Transverse colon (tissue), 4 donors: ENCODE results near the gene ENTPD5. TPM values are rescaled to one million over a fixed set of nuclear protein-coding genes. Genes with fewer than 3 reads are reported as not detected.

ENCODE experiments used
- DNase-seq: peaks from one replicate; pipeline ENCODE4 v3.0.0-alpha.2; 2019
- H3K27ac ChIP-seq, 4 donors: fragments of 200-600 bp; sonication (generic); 2 replicates each; pipeline ENCODE4 v1.5.1; 2016 to 2018; ENCODE audit warnings: inconsistent platforms in 4 of 4
- H3K27me3 ChIP-seq: fragments of 200-600 bp; sonication (generic); 2 replicates; pipeline ENCODE4 v1.5.1; 2017; ENCODE audit warnings: inconsistent platforms
- H3K36me3 ChIP-seq, 4 donors: fragments of 200-600 bp; sonication (generic); 2 replicates each; pipeline ENCODE4 v1.5.1; 2017 to 2019; ENCODE audit warnings: inconsistent platforms in 4 of 4
- H3K4me1 ChIP-seq, 4 donors: fragments of 200-600 bp; sonication (generic); 2 replicates each; pipeline ENCODE4 v1.5.1; 2017 to 2020; ENCODE audit warnings: inconsistent platforms in 4 of 4
- H3K4me3 ChIP-seq, 4 donors: fragments of 200-600 bp; sonication (generic); 1 replicate in 1 of 4; 2 replicates in 3 of 4; pipeline versions ENCODE4 v1.5.1 to v1.6.1; 2017 to 2019; ENCODE audit warnings: inconsistent platforms in 4 of 4
- H3K9me3 ChIP-seq, 2 donors: fragments of 200-600 bp; sonication (generic); 2 replicates each; pipeline ENCODE4 v1.5.1; 2017 to 2019; ENCODE audit warnings: inconsistent platforms in 2 of 2
- EP300 ChIP-seq: sonication (generic); formaldehyde crosslinking; IDR thresholded peaks from one replicate; pipeline ENCODE4 v1.6.1; 2017; ENCODE audit warnings: antibody characterized with exemption, low read depth
- POLR2A ChIP-seq: fragments of 450-650 bp; IDR thresholded peaks from one replicate; pipeline ENCODE4 v1.6.1; 2016; ENCODE audit warnings: antibody characterized with exemption, mild to moderate bottlenecking, moderate library complexity
- POLR2AphosphoS5 ChIP-seq, 3 donors: sonication (generic); formaldehyde crosslinking; IDR thresholded peaks; one replicate each; pipeline ENCODE4 v1.6.1; 2016; ENCODE audit warnings: antibody characterized with exemption in 3 of 3
- WGBS, 2 donors: methylation state at CpG; one replicate each; pipeline ENCODE4 v1.1.5; 2018; ENCODE audit warnings: low coverage in 1 of 2; 5-methylcytosine and 5-hydroxymethylcytosine counted together
- in situ Hi-C, 4 donors: fragments of 200-750 bp; cut with MboI; loops; one replicate each; pipeline versions ENCODE4 v1.15.0 to v1.15.1; 2017; ENCODE audit warnings: low sequenced_read_pairs in 3 of 4, low pct_ligation_motif_present in 1 of 4, low pct_unique_long_range_greater_than_20kb in 1 of 4
- intact Hi-C: fragments of 100-400 bp; cut with DNase I; formaldehyde crosslinking; loops from one replicate; pipeline ENCODE4 v1.15.1; 2023; ENCODE audit warnings: low total_unique reads
- total RNA-seq, 4 donors: library from RNA; depleted of rRNA; stranded (reverse); fragments of >200 nt; gene quantifications; one replicate each; pipeline ENCODE4 v1.1.0, GENCODE V29; 2016
- TF ChIP-seq, protein P1 (sequence below), 5 experiments: fragments of 200-600 bp in 3 of 5; fragments of 450-650 bp in 2 of 5; sonication (generic) in 3 of 5; IDR thresholded peaks; 1 replicate in 2 of 5; 2 replicates in 3 of 5; pipeline ENCODE4 v1.5.1; 2016 to 2017; ENCODE audit warnings: antibody characterized with exemption in 5 of 5, inconsistent platforms in 3 of 5, mild to moderate bottlenecking in 2 of 5, moderate library complexity in 1 of 5

Gene ENTPD5
- total RNA-seq, 4 donors from 2014 or later, result 60.9 to 311 (median 219) TPM

DNA sequence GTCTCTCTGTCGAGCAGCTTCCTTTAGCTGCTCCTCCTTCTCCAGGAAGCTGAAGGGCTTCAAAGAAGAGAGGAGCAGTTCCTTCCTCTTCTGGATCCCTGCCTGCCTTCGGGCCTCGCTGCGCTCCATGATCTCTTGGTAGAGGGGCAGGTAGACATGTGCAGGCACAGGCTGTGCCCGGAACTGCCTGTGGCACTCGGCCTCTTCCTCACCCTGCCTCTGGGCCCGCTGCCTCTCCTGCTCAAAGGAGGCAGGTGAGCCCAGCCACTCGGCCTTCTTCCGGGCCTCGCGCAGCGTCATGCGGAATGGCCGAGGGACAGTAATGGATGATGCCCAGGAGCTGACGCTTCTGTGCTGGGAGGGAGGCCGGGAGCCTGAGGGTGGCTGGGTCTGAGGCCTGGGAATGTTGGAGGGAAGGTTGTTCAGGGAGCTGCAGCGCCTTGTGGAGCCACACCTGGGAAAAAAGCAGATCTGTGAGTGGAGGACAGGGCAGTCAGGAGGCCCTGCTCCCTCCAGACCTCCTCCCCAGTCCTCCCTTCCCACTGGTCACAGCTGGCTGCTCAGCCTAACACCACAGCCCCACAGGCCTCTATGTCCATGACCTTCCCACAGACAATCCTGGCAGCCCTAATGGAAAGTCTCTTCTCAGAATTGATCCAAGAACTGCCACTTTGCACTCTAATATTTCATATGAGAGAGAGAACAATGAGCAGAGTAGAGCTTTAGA, 74.5 kb downstream of the ENTPD5 start:
- Histone ChIP-seq H3K27me3 (no peaks in the 10 kb centered on the region), H3K36me3 (no peaks in the 10 kb centered on the region), H3K4me1 (peaks cover 0 to 41% (median 19%) of the 10 kb centered on the region in 4 donors), H3K27ac (peak overlapping the region; percentile 15 to 61 (median 46)), H3K9me3 (no peaks in the 10 kb centered on the region), H3K4me3 (no peak overlapping the region)
- in situ Hi-C loops, result no loop called here
- TF ChIP-seq, protein P1, sequence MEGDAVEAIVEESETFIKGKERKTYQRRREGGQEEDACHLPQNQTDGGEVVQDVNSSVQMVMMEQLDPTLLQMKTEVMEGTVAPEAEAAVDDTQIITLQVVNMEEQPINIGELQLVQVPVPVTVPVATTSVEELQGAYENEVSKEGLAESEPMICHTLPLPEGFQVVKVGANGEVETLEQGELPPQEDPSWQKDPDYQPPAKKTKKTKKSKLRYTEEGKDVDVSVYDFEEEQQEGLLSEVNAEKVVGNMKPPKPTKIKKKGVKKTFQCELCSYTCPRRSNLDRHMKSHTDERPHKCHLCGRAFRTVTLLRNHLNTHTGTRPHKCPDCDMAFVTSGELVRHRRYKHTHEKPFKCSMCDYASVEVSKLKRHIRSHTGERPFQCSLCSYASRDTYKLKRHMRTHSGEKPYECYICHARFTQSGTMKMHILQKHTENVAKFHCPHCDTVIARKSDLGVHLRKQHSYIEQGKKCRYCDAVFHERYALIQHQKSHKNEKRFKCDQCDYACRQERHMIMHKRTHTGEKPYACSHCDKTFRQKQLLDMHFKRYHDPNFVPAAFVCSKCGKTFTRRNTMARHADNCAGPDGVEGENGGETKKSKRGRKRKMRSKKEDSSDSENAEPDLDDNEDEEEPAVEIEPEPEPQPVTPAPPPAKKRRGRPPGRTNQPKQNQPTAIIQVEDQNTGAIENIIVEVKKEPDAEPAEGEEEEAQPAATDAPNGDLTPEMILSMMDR (IDR thresholded peaks at IDR 0.05), result no peak
- TF ChIP-seq POLR2A (no peak), POLR2AphosphoS5 (IDR thresholded peaks at IDR 0.05) (no peak), EP300 (no peak)
- intact Hi-C loops, result no loop called here
- WGBS, 2 donors, result 42 to 59% methylated on average over 3 to 17 of the region's 17 CpGs
- DNase-seq, result peak; percentile 24

DNA sequence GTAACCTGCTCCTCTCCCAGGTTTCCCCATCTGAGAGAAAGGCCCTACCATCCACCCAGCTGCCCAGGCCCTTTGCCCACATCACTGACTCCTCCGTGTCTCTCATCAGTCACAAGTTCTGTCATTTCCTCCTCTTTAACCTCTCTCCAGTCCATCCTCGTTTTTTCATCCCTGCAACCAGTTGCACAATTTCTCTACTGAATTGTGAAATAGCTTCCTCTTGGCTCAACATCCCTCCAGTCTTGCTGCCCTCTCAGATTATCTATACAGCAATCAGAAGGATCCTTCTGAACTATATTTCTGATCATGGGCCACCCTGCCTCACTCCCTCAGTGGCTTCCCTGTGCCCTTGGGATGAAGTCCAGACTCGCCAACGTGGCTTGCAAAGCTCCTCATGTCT, 76.0 kb downstream of the ENTPD5 start:
- intact Hi-C loops (no loop called here), in situ Hi-C loops (no loop called here)
- no peaks in the 10 kb centered on the region for H3K27me3 ChIP-seq
- H3K4me3 ChIP-seq, result no peak overlapping the region
- peak overlapping the region in 1 of 4 donors; percentile 18 for H3K27ac ChIP-seq
- WGBS, 2 donors, result 31 to 48% methylated on average over 3 to 4 of the region's 4 CpGs
- no peaks in the 10 kb centered on the region for H3K36me3 ChIP-seq
- H3K4me1 ChIP-seq, result peaks cover 0 to 34% (median 15%) of the 10 kb centered on the region in 4 donors
- no peaks in the 10 kb centered on the region for H3K9me3 ChIP-seq
- TF ChIP-seq EP300 (no peak), POLR2A (no peak), POLR2AphosphoS5 (IDR thresholded peaks at IDR 0.05) (no peak)
- TF ChIP-seq, protein P1 (IDR thresholded peaks at IDR 0.05), result no peak
- no peak for DNase-seq

DNA sequence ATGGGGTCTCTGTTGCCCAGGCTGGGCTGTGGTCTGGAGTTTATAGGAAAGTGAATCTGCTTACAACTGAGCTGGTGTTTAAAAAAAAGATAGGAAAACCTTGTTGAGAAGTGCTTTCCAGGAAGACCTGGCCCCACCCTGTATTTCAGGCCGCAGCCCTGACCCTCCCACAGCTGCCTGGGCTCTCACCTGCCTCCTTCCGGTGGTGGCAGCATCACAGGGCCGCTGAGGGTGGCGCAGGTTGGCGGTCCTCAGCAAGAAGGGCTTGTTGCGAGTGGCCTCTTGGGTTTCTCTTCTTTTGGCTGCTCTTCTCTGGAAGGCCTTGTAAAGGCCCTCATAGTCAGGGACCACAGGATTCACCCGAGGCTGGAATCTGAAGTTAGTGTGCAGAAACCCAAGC, 76.9 kb downstream of the ENTPD5 start:
- Histone ChIP-seq H3K36me3 (peaks cover 0 to 6% (median under 1%) of the 10 kb centered on the region in 4 donors), H3K4me3 (no peak overlapping the region), H3K9me3 (no peaks in the 10 kb centered on the region), H3K27ac (peak overlapping the region in 1 of 4 donors; percentile 18), H3K27me3 (no peaks in the 10 kb centered on the region), H3K4me1 (peaks cover 0 to 34% (median 15%) of the 10 kb centered on the region in 4 donors)
- intact Hi-C loops (no loop called here), in situ Hi-C loops (no loop called here)
- TF ChIP-seq, protein P1 (IDR thresholded peaks at IDR 0.05), result peak in 1 of 5 experiments; percentile 11
- TF ChIP-seq POLR2AphosphoS5 (IDR thresholded peaks at IDR 0.05), result no peak
- TF ChIP-seq EP300, result no peak
- TF ChIP-seq POLR2A, result no peak
- 20 to 88% methylated on average over 1 to 7 of the region's 7 CpGs for WGBS, 2 donors
- DNase-seq, result no peak

DNA sequence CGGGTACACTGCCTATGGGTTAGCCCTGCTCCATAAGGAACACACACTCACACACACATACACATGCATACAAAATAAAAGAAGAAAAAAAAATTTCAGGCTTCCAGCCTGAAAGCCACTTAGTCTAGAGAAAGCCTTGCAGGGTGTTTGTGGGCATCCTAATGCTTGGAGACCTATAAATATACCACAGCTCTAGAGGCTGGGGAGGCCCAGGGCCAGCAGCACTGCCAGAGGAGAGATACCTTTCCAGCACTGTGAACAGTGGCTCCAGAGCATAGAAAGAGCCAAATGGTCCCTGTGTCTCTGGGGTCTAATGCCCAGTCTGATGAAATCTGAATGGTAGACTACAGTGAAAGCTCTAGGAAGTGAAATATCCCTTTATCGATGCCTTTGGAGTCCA, 82.1 kb downstream of the ENTPD5 start:
- no peak overlapping the region for H3K27ac ChIP-seq
- in situ Hi-C loops, result no loop called here
- TF ChIP-seq POLR2A, result no peak
- TF ChIP-seq POLR2AphosphoS5 (IDR thresholded peaks at IDR 0.05), result no peak
- 100% methylated on average over 2 of the region's 2 CpGs for WGBS, 2 donors
- H3K27me3 ChIP-seq, result no peaks in the 10 kb centered on the region
- no peaks in the 10 kb centered on the region for H3K9me3 ChIP-seq
- intact Hi-C loops, result no loop called here
- no peak for DNase-seq
- H3K36me3 ChIP-seq, result peaks cover 0 to 32% (median 11%) of the 10 kb centered on the region in 4 donors
- H3K4me3 ChIP-seq, result no peak overlapping the region
- H3K4me1 ChIP-seq, result peaks cover 0 to under 1% (median 0%) of the 10 kb centered on the region in 4 donors
